Left forelimb (tissue), 1 donor: ENCODE results near the gene SARNP.
"Not testable (repeated sequence)": the region's sequence is repeated elsewhere in the genome, so short reads cannot be mapped to it uniquely, and the experiment has no call there.

Experiments used
- DNase-seq: peaks from one replicate; pipeline ENCODE4 v3.0.0-alpha.2; 2018; ENCODE audit warnings: low spot score

SARNP gene

GRCh38 chr12:55817345-55818139 lies at the start of gene SARNP, which contains the start of gene ORMDL2:
TSS of gene SARNP (minus strand) at chr12:55817724. CDS start at chr12:55817701, 23 bp downstream.
TSS of gene ORMDL2 (plus strand) at chr12:55818041. CDS start at chr12:55819000, 959 bp downstream.
- DNase-seq, result peak; percentile 96

- DNase-seq, result not testable (repeated sequence)
These were observed 49.0 kb upstream of the SARNP start for GRCh38 chr12:55866454-55867004.

- no peak for DNase-seq
These were observed 47.8 kb upstream of the SARNP start for GRCh38 chr12:55865327-55865726.

GRCh38 chr12:55862931-55863330 lies 45.4 kb upstream of the SARNP start:
- DNase-seq, result not testable (repeated sequence)

- no peak for DNase-seq
These were observed 44.8 kb upstream of the SARNP start for GRCh38 chr12:55862286-55862685.

GRCh38 chr12:55861871-55862270 lies 44.3 kb upstream of the SARNP start:
- no peak for DNase-seq

GRCh38 chr12:55861396-55861795 lies 43.9 kb upstream of the SARNP start:
- no peak for DNase-seq

GRCh38 chr12:55852740-55853139 lies 35.2 kb upstream of the SARNP start:
- DNase-seq, result no peak

- DNase-seq, result no peak
These were observed 33.4 kb upstream of the SARNP start for GRCh38 chr12:55850893-55851292.

GRCh38 chr12:55850401-55850800 lies 32.9 kb upstream of the SARNP start:
- DNase-seq, result no peak

- no peak for DNase-seq
These were observed 32.3 kb upstream of the SARNP start for GRCh38 chr12:55849616-55850343.

GRCh38 chr12:55847603-55848291 lies 30.2 kb upstream of the SARNP start:
- DNase-seq, result peak; percentile 90

GRCh38 chr12:55847033-55847432 lies 29.5 kb upstream of the SARNP start:
- no peak for DNase-seq

- DNase-seq, result no peak
These were observed 28.4 kb upstream of the SARNP start for GRCh38 chr12:55845785-55846496.

GRCh38 chr12:55845361-55845760 lies 27.8 kb upstream of the SARNP start:
- DNase-seq, result no peak

- DNase-seq, result no peak
These were observed 27.4 kb upstream of the SARNP start for GRCh38 chr12:55844961-55845360.

- no peak for DNase-seq
These were observed 25.9 kb upstream of the SARNP start for GRCh38 chr12:55843431-55843830.

GRCh38 chr12:55842681-55843429 lies 25.3 kb upstream of the SARNP start, which contains the start of gene MMP19:
TSS of gene MMP19 (minus strand) at chr12:55842936. CDS start at chr12:55842830, 106 bp downstream.
- DNase-seq, result no peak

- no peak for DNase-seq
These were observed 23.2 kb upstream of the SARNP start for GRCh38 chr12:55840581-55841351.
